ENCODE measurements around the gene RNF166. TPM values are rescaled to one million over a fixed set of nuclear protein-coding genes. Genes with fewer than 3 reads are reported as not detected.

The RNF166 gene, protein sequence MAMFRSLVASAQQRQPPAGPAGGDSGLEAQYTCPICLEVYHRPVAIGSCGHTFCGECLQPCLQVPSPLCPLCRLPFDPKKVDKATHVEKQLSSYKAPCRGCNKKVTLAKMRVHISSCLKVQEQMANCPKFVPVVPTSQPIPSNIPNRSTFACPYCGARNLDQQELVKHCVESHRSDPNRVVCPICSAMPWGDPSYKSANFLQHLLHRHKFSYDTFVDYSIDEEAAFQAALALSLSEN
- 42.5 TPM for total RNA-seq

DNA sequence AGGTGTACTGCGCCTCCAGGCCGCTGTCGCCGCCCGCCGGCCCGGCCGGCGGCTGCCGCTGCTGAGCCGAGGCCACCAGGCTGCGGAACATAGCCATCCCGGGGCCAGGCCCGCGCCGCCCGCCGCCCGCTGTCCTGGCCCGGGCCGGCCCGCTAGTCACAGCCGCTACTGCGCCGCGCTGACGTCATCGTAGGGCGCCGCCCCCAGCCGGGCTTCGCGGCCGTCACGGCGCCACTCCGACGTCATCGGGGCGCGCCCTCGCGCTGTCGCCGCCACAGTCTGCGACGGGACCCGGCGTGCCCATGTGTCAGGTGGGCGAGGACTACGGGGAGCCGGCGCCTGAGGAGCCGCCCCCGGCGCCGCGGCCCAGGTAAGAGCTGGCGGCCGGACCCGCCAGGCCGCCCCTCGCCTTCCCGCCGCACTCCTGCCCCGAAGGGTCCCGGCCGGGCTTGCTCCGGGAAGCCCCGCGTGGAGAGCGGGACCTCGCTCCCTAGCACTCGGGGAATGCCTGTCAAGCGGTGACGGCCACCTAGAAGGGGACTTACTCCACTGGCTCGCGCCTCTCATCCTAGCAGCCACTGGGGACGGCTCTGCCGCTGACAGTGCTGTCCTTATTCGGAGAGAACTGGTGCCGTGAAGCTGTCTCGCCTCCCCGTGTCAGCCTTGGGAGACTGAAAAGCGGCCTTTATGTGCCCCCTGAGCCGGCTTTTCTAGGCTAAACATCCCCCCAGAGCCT is at the start of gene RNF166, which contains the start of gene CTU2:
TSS of gene RNF166 (minus strand) at position 180 of the 736 bp plus-strand sequence. CDS start at position 97, 83 bp downstream.
TSS of gene CTU2 (plus strand) at position 275 of the 736 bp plus-strand sequence. CDS start at position 303, 28 bp downstream.
- DNase-seq (ENCODE audit: low read depth in 2 of 3, low spot score in 2 of 3), result peak; percentile 86 to 90 (median 88)

DNA sequence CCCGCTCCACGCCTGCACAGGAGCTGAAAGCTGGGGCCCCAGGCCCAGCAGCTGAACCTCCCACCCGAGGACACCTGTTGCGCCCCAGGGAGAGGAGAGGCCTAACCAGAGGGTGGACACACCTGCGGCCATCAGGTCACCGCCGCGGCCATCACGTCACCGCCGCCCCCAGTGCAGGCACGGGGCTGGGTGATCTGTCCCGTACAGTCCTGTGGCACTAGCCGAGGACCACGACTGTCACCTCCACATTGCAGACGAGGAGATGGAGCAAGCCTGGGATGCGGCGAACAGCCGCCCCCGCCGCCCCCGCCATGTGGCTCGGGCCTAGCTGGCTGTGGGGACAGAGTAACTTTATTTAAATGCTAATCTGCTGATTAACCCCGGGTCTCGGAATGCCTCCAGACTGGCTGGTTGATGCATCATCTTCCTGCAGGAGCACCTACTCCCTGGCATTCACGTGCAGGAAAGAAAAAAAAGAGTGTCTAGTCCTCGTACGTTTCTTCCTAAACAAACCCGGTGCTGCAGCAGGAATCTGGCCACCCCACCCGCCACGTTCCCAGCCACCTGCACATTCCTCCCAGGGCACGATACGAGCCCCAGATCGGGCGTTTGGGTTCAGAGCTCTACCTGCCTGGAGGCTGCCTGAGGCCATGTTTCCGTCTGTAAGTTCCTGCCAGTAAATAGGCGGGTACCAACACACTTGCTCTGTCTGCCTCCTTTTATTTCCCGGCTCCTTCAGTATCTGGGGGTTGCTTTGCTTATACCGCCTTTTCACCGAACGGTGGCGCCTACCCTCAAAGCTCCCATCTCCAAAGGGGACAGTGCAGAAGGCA is 48.9 kb upstream of the RNF166 start:
- DNase-seq (ENCODE audit: low read depth in 2 of 3, low spot score in 2 of 3), result peak in 1 of 3 donors; percentile 44

DNA sequence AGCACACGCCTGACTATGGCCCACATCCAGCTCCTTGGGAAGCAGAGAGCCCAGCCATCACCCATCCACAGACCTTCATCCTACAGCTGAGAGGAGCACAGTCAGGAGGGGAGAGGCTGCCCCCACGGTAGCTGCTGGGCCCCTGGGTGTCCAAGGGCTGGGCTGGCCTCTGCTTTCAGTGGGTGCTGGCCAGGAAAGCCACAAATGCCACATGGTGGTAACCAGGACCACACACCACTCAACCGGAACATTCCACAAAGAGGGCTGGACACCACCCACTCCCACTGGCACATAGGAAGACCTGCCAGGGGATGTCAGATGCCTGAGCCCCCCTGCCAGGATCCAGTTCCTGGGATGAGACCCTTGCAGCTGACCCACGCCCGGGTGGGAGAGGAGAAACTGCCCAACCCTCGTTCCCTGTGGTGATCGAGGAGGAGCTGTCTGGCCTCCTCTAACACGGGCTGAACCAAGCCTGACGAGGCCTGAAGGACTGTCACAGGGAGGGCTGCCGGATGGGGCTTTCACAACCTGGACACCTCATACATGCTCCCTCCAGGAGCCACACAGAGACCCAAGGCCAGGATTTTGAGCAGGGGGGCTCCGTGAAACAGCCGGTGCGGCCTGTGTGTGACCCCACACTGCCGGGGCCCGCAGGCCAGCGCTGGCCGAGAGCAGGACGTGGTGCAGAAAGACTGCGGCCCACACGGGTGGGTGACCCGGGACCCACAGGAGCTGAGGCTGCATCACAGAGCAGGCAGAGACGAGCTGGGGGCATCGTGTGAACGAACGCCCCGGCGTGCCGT is 48.1 kb upstream of the RNF166 start:
- no peak for DNase-seq (ENCODE audit: low read depth in 2 of 3, low spot score in 2 of 3)

DNA sequence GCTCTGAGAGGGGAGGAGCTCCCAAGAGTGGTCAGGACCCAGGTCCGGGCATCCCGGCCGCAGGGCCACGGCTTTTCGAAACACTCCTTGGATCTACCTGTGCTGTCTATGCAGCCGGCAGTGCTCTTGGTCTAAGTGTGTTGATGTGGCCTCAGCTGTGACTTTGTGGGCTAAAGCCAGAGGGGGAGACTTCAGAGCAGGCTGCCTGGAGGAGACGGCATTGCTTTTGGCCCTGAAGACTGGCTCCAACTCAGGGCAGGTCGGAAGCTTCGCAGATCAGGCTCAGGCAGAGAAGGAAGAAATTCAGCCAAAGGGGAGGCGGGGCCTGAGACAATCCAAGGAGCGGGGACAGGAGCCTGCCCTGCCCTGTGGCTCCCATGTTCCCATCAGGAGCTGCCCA is 47.4 kb upstream of the RNF166 start:
- DNase-seq (ENCODE audit: low read depth in 2 of 3, low spot score in 2 of 3), result no peak

DNA sequence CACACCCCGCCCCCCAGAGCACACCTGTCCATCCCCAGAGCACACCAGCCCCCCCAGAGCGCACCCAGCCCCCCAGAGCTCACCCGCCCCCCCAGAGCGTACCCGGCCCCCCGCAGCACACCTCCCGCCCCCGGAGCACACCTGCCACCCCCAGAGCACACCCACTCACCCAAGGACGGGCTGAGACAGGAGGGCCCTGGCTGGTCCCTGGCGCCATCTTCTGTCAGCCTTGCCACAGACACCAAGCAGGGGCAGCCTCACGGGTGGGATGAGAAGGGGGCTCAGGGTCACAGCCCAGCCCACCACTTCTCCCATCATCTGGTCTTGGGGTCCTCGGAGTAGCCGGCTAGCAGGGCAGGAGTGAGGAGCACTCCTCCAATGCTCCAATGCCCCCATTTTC is 47.0 kb upstream of the RNF166 start:
- DNase-seq (ENCODE audit: low read depth in 2 of 3, low spot score in 2 of 3), result no peak

DNA sequence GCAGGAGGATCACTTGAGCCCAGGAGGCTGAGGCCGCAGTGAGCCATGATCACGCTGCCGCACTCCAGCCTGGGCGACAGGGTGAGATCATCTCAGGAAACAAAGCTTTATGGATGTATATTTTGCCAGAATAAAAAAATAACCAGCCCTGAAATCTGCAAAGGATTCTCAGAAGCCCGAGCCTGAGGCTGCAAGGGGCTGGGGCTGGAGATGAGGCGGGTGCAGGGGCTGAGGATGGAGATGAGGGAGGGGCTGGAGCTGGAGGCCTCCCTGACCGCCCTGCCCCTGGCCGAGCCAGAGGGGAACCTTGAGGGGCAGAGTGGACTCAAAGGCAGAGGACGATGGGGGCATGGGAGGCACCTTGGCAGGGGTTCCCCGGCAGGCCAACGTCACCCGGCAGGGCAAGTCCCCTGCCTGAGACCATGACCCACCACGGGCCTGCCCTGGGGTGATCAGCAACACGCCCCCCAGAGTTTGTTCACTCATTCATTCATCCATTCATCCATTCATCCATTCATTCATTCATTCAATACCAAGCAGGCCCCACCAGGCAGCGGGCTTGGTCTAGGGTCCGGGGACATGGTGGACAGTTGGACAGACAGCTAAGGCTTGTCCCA is 46.3 kb upstream of the RNF166 start:
- DNase-seq (ENCODE audit: low read depth in 2 of 3, low spot score in 2 of 3), result no peak

DNA sequence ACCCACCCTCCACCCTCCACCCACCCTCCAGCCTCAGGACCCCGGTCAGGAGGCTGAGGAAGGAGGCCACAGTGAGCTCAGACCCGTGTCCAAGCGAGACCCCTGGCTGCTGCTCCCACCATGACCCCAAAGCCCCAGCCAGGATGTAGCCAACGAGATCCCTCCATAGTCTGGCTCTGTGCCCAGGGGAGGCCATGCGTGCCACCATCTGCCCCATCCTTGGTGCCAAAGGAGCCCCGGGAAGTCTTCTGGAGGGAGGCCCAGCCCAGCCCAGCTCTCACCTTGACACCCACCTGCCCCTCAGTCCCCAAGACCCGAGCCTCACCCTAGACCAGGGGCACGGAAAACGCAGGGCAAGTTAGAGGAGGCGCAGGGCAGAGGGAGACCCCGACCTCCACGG is 44.6 kb upstream of the RNF166 start:
- no peak for DNase-seq (ENCODE audit: low read depth in 2 of 3, low spot score in 2 of 3)

DNA sequence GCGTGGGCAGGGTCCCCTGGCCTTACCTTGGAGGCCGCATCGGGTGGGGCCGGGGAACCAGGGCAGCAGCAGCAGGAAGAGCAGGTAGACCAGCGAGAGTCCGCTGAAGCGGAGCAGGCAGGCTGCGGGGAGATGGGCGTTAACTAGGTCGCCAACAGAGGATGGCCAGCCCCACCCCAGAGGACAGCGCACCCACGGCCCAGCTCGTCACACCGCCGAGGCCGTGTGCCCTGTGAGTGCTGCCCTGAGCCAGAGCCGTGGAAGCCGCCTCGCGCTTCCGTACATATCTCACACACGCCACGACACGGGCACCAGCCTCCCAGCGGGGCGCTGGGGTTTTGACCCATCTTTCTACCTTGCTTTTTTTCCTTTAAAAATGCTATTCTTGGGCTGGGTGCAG is 43.1 kb upstream of the RNF166 start:
- DNase-seq (ENCODE audit: low read depth in 2 of 3, low spot score in 2 of 3), result no peak

DNA sequence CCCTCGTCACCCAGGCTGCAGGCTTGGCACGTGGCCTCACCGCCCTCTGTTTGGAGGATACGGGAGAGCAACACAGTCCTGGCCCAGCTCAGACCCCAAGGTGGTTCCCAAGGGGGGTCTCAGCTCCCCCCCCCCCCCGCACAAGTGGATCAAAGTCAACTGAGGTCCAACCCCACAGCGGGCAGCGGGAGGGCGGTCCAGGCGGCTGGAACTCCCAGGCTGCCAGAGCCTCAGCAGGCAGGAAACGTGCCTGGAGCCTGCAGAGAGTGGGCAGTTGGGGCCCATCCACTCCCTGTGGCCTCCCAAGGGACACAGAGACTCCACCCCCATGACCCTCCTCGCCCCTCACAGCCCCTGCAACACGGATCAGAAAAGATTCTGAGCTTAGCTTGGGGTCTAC is 42.2 kb upstream of the RNF166 start:
- DNase-seq (ENCODE audit: low read depth in 2 of 3, low spot score in 2 of 3), result no peak

DNA sequence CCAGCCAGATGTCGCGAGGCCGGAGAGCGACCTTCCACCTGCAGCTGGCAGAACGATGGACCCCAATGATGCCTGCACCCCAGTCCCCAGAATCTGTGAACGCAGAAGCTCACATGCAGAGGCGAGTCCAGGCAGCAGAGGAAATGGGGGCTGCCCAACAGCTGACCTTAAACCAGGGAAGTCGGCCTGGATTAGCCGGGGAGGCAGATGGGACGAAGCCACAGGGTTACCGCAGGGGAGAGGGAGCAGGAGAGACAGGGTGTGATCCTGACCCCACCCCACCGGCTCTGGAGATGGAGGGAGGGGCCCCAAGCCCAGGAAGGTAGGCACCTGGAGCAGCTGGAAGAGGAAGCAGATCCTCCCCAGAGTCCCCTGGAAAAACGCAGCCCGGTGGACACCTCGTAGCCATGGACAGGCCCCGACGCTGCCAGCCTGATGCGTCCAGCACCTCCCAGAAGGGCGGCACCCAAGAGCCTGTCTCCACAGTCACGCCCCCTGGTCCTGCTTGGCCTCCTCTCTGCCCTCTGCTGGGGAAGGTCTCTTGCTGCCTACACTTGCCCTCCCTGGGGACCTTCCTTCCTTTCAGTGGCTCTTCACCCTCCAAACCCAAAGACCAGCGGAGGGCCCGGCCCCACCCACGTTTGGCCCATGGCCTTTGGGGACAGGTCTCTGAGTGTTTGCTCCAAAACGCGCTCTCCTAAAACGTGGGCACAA is 41.5 kb upstream of the RNF166 start:
- DNase-seq (ENCODE audit: low read depth in 2 of 3, low spot score in 2 of 3), result peak in 2 of 3 donors; percentile 74 to 76

DNA sequence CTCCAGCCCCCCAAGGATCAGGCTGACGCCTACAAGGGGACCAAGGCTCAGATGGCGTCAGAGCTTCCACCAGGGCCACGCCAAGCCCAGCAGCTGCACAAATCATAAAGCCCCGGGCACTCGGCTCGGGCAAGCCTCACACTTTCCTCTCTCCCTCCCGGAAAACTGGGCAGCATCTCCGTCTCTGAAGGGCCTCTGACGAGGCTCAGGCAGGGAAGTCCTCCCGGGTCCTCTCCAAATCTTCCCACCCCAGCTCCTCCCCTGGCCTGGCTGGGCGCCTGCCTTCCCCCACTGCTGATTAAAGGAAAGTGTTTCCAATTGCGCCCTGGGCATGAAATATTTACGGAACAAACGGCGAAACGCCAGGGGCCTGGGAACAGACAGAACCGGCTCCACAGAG is 40.3 kb upstream of the RNF166 start:
- no peak for DNase-seq (ENCODE audit: low read depth in 2 of 3, low spot score in 2 of 3)

DNA sequence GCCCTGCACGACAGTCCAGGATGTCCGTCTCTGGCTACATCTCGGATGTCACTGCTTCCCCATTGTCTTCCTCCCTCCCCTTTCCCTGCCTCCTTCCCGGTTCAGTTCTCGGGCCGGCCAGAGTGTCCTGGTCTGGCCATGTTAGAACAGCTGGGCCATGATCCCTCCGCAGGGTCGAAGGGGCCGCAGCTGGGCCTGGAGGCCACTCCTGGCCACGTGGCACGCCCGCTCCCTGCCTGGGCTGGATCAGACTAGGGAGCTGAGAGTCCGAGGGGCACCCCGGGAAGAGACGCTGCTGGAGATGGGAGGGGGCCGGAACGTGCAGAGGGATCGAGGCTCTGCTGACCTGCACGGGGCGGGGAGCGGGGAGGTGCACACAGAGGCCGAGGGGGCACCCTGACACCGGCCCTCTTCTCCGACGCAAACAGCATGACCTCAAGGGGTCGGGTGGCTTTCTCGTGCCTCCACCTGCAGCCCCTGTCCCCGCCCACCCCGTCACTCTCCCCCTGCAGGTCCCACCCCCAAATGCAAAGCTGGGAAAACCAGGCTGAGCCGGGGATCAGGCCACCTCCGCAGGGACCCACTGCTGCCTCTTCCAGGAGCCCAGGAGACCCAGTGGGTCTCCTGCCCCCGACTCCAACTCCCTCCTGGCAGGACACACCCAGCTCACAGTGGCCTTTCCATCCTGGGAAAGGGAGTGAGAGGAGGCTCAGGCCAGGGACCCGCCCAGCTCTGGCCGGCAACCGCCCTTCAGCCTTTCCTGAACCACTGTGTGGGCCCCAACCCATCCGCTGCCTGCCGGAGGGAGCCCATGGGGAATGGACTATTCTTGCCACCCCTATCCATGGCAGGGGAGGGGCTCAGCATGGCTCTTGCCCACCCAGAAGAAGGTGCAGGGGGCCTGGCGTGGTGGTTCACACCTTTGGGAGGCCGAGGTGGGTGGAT is 38.6 kb upstream of the RNF166 start:
- DNase-seq (ENCODE audit: low read depth in 2 of 3, low spot score in 2 of 3), result no peak

DNA sequence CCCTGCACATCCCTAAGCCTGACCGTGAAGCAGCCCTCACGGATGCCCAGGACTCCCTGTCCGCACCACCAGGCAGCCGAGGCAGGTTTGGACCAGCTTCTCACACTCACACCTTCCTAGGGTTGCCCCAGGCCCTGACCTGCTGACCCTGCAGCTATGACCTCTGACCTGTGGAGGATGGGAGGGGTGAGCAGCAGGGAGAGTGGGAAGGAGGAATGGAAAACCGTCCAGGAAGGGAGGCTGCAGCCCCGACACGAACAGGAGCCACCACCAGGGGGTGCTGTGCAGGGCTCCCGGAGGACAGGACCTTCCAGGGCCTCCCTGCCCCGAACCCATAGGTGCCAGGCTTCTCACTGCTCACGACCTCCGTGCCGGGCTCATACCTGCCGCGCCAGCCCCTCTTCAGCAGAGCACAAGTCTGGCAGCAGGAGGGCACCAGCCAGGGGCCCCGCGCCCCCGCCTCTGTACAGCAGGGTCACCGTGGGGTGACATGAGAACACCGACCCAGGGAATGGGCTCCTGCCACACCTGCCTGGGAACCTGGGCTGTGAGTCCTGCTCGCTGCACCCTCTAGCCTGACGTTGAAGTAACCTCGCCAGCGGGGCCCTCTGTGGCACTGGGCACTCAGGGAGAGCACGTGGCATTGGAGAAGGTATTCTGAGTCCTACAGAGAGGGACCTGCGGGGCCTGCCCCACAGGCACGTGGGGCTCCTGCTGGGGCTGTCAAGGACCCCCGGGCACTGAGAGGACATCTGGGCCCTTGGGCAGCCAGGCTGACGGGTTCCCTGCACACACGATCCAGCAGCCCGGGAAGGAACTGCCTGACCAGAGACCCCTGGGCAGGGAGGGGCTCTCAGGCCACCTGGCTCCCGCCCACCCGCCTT is 37.7 kb upstream of the RNF166 start:
- peak; percentile 57 to 59 (median 57) for DNase-seq (ENCODE audit: low read depth in 2 of 3, low spot score in 2 of 3)

DNA sequence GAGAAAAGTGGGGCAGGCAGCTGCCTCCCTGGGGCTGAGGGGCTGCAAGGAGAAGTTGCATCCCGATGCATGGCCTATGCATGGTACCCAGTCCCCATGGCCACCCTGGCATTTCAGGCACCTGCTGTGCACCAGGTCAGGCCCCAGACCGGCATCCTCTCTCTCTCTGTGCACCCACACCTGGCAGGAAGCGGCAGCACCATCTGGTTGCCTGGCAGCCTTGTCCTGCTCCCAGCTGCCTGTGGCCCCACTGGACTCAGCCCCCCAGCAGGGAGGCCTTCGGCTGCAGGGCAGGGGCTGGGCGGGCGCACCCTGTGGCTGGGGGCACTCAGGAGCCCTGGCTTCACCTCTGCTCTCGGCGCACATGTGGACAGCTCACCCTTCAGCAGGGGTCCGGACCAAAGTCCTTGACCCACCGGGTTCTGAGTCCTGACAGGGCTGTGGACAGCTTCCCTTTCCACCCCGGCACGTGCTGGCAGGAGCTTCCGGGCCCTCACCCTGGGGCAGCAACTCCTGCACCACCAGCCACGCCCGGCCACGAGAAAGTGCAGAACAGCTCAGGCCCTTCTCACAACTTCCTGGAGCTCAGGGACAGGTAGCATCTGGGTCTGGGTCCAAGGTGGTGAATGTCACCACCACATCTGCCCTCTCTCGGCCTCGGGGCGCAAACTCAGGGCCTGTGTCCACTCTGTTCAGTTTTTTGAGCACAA is 36.8 kb upstream of the RNF166 start:
- DNase-seq (ENCODE audit: low read depth in 2 of 3, low spot score in 2 of 3), result no peak

DNA sequence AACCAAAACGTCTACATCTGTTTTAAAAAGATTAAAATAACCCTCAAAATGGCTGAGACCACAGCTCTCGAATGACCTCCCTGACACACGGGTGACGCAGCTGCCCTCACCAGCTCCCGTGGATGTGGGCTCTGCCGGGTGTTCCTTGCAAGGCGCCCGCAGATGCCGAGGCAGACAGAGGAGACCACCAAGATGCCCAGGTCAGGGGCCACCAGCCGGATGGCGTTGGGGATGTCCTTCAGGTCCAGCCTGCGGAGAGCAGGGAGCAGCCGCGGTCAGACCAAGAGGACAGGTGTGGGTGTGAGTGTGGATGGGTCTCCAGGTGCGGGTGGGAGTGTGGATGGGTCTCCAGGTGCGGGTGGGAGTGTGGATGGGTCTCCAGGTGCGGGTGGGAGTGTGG is 35.2 kb upstream of the RNF166 start:
- no peak for DNase-seq (ENCODE audit: low read depth in 2 of 3, low spot score in 2 of 3)

DNA sequence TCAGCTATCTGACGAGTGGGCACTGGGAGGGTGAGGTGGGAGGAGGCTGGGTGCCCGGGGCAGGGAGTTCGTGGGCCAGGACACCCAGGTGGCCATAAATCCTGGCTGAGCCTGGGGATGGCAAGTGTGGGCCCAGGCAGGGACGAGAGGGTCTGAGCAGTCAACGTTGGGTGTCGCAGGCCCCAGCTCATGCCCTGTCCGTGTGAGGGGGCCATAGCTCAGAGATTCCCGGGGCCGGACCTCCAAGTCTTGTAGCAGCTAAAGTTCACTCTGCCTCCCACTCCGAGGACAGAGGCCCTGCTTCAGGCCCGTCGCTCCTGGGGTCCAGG is 34.5 kb upstream of the RNF166 start:
- DNase-seq (ENCODE audit: low read depth in 2 of 3, low spot score in 2 of 3), result no peak

Measured in hematopoietic multipotent progenitor cell (in vitro differentiated cells).